Measurements from ENCODE around the gene IL4.

IL4 gene

GRCh38 chr5:132658381-132659302, 15.1 kb upstream of the IL4 start:
- DNase-seq: peak in 2 of 58 donors; percentile 11 to 30

- DNase-seq: no peak
Observed at GRCh38 chr5:132659598-132660493, 13.9 kb upstream of the IL4 start.

DNA sequence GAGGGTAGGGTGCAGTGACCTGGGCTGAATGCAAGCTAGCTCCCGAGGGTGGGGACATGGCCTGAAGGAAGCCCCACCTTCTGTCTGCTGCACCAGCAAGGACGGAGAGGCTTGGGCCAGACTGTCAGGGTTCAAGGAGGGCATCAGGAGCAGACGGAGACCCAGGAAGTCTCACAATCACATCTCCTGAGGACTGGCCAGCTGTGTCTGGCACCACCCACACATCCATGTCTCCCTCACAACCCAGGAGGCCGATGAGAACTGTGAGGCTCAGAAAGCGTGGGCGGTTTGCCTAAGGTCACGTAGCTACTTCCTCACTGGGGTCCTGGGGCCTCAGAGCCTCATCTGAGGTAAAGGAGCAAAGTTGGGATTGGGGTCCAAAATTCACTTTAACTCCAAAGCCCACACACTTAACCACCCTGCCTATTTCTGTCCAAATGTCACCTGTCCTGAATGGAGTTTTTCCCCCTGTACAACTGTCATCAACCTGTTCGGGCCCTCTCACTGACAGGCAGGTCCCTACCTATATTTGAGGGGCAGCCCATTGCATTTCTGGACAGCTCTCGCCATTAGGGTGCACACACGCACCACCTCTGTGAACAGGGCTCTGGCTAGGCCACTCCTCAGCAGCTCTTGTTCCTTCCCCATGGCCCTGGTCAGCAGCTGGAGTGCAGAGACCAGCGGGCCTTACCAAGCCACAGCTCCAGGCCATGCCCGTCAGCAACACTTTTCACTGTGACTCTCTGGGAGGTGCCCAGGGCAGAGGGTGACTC, 12.4 kb upstream of the IL4 start:
- no peak for DNase-seq

DNA sequence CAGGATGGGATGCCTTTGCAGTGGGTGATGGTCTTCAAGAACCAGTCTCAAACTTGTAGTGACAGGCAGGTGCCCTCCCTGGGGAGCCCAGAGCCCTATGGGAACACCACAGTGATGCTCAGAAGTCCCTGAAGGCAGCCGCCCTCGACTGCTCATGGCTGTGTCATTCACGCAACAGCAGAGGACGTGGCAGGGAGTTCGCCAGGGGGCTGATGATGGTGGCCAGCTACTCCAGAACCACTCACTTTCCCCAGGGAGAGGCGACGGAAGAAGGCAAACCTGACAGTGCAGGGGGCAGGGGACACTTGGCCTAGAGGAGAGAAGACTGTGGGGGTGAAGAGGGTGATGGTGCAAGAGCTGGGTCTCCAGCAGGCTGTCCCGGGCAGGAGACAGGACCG, 11.8 kb upstream of the IL4 start:
- no peak for DNase-seq

DNA sequence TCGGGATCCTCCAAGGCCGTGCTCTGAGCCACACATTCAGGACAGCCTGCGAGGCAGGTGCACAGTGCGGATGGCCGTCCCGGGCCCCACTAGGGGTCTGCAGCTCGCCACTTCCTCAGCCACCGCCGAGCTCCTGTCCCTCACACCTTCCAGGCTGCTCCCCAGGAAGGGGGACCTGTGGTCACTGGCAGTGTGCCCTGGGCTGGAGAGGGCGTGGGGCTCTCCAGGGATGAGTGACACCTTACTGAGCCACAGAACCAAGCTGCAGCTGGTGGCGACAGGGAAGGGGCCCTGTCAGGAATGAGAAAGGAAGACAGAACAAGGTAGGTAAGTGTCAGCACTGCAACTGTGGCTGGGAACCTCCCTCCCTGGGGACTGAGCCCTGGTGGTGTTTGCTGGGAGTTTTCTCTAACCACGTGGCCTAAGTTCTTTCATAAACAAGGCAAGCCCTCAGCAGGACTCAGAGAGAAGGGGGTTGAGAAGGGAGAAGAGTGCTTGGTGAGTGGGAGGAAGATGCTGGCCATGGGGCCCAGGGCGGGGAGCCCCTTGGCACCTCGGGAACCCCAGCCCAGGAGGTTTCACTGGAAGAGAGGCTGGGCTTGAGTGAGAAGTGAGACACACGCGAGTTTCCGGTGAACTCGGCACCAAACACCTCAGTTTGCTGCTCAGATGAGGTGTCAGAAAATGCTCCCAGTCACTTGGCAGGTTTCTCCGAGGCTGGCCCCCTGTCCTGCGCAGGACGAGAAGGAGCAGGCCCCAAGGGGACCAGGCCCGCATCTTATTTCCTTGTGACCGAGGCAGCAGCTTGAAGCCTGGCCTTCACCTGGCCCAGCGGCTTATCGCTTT, 10.6 kb upstream of the IL4 start:
- no peak for DNase-seq

GRCh38 chr5:132663771-132664695, 9.8 kb upstream of the IL4 start:
- DNase-seq: no peak

DNA sequence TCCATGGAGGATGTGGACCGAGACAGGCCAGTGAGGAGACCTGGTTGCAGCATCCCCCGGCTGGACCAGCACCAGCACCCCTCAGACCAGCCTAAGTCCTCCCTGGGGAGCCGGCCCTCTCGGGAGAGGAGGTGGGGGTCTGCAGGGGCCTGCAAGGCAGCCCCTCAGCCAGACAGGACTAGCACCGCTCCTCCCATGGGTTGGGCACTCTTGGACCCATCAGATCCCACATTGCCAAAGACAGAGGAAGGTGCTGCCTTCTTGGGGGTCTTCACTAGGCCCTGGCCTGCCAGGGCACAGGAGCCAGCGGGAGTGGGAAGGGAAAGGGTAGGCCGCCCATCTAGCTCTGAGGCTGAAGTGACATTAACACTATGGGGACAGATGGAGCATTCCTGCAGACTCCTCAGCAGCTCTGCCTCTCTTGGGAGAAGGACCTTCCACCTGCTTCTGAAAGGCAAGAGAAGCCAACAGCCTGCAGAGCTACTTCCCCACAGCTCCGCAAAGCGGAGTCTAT, 9.0 kb upstream of the IL4 start:
- DNase-seq: no peak

DNA sequence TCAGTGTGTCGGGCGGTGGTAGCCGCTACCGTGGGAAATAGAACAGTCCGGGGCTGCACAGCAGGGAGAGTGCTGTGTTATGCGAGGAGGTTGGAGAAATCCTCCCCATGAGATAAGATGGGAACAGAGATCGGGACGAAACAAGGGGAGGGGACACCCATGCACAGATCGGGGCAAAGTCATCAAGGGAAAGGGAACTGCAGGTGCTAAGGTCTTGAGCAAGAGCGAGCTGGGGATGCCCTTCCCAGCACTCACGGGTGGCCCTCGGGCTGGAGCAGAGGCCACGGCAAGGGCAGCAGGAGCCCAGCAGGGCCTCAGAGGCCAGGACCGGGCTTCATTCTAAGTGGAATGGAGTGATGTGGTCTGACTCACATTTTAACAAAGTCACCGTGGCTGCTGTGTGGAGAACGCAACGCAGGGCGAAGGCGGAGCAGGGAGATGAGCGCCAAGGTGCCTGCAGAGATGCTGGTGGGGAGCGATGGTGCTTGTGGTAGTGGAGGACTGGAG, 8.2 kb upstream of the IL4 start:
- no peak for DNase-seq

- DNase-seq: no peak
Observed at GRCh38 chr5:132666310-132667123, 7.3 kb upstream of the IL4 start.

DNA sequence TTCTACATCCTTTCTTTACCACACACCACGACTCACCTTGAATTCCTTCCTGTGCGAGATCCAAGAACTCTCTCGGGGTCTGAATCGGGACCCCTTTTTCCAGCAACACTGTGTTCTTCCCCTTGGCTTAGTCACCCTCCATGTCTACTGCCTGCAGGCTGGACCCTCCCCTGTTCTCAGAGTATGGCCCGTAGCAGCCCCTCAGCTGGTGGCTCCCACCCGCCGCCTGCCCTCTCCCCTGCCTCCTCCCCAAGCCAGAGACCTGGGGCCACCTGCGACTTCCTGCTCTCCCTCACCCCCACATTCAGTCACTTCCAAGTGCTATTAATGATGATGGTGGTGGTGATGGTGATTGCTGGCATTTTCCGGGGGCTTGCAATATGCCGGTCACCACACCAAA, 6.5 kb upstream of the IL4 start:
- DNase-seq: no peak

DNA sequence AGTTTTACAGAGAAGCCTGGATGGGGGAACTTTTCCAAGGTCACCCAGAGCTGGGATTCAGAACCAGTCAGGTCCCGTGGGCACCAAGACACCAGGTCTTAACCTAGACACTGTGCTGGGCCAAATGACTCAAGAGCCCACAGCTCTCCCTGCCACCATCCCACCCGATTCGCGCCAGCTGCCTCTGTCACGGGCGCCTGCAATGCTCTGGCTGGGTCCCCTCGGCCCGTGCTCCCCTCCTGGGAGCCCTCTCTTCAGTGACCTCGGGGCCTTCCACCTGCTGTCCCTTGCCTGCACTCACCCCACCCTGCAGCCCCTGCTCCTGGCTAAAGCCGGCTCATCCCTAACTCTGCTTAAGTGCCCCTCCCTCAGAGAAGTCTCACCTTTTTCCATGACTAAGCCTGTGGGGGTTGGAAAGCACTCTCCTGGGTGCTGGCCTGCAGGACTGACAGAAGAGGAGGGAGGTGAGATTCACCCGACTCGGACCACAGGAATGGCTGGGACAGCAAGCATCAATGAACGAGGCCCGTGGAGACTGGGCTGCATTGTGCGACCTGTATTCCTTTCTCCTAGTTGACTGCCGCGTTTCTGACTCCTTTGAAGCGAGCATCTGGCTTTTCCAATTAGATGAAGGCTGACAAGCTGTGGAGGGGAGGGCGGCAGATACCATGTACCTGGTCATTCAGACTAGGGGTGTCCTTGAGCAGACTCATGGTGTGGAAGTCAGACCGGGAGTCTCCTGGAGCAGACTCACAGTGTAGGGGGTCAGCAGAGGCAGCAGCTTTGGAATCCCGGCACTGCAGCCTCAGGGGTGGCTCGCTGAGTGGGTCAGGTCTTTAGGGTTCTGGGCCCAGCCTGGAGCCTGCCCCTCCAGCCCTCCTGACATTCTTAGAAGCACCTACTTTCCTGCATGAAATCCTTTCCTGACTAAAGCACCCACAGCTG, 5.8 kb upstream of the IL4 start:
- no peak for DNase-seq

GRCh38 chr5:132668706-132669454, 4.9 kb upstream of the IL4 start:
- no peak for DNase-seq

DNA sequence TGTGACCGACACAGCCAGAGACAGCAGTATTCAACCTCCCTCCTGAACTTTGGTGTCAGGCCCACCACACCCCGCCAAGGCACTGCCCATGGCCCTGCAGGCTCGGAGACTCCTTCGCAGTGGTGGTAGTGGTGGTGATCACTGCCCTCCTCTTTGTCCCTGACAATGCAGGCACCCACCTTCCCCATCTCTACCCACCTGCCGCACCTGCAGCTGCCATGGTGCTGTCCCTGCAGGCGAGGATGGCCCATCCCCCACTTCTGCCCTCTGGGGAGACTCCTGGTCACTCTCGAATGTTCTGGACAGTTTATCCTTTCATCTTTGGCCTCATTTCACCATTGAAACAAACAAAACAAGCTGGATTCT, 4.4 kb upstream of the IL4 start:
- DNase-seq: no peak

- DNase-seq: no peak
Observed at GRCh38 chr5:132669966-132670882, 3.6 kb upstream of the IL4 start.

- no peak for DNase-seq
Observed at GRCh38 chr5:132671000-132671399, 2.8 kb upstream of the IL4 start.
